ENCODE data around the gene SPNS3. TPM values are rescaled to one million over a fixed set of nuclear protein-coding genes. Genes with fewer than 3 reads are reported as not detected.

SPNS3 gene
- total and polyA plus RNA-seq, 9 of the 15 experiments (the other 6 are each of a cell fraction or from before 2014, with no cell fraction given) = not detected

DNA sequence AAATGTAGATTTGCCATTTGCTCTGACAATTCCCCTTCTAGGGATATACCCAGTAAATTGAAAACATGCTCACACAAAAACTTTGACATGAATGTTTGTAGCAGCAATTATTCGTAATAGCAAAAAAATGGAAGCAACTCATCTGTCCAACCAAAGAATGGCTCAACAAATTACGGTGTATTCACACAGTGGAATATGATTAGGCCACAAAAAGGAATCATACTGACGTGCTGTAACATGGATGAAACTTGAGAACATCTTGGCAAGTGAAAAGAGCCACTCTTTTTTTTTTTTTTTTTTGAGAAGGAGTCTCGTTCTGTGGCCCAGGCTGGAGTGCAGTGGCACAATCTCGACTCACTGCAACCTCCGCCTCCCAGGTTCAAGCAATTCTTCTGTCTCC, 24.1 kb upstream of the SPNS3 start:
- intact Hi-C loops (cut with micrococcal nuclease) (loop anchor here (5.0 kb wide), 1 partner anchor 207 kb away; no protein-coding TSS in a partner anchor), in situ Hi-C loops (cut with MboI) (loop anchor here (10.0 kb wide), 1 partner anchor 205 kb away; no protein-coding TSS in a partner anchor)
- no peak overlapping the region for H3K27ac ChIP-seq (ENCODE audit: extremely low read depth, low read depth, low read length)
- no peak overlapping the region for H3K9ac ChIP-seq (ENCODE audit: insufficient read depth in 1 of 2, low read depth in 2 of 2, low read length in 2 of 2)
- H3K27me3 ChIP-seq (ENCODE audit: control insufficient read depth in 2 of 2, insufficient read depth in 2 of 2, low read length in 2 of 2) = no peaks in the 10 kb centered on the region
- no TSS peak for BruUV-seq (replicated peaks)
- no peaks in the 10 kb centered on the region for H3K9me3 ChIP-seq (replicated peaks; ENCODE audit: control insufficient read depth, insufficient read depth, low read depth, low read length)
- H3K36me3 ChIP-seq (ENCODE audit: control insufficient read depth, insufficient read depth, low read length) = no peaks in the 10 kb centered on the region
- H3K9me1 ChIP-seq (ENCODE audit: control insufficient read depth, insufficient read depth, low read length) = no peaks in the 10 kb centered on the region
- no peaks in the 10 kb centered on the region for H4K20me1 ChIP-seq (replicated peaks; ENCODE audit: control insufficient read depth, insufficient read depth, low read length)
- peaks cover 0 to 3% of the 10 kb centered on the region in 2 experiments; a peak in 2 of 5 replicates for H3K4me1 ChIP-seq (replicated peaks in 1 of 2; ENCODE audit: control insufficient read depth in 2 of 2, insufficient read depth in 2 of 2, low read length in 2 of 2)
- H3K4me2 ChIP-seq (ENCODE audit: insufficient read depth, low read length) = no peak overlapping the region
- no peak overlapping the region for H3K4me3 ChIP-seq
- 65% methylated on average over 4 of the region's 6 CpGs for WGBS (ENCODE audit: insufficient coverage, low coverage, missing lambda C conversion rate)
- ATAC-seq (no peak), DNase-seq (ENCODE audit: extremely low read depth in 1 of 4, low spot score in 3 of 4) (no peak), FAIRE-seq (no peak)
- no peak overlapping the region for H2AFZ ChIP-seq (ENCODE audit: low read depth, low read length)
- ChIA-PET POLR2A (no interaction called here), CTCF (ENCODE audit: low intra/inter-chr PET ratio) (no interaction called here)
- TF ChIP-seq ZNF830 (CRISPR knock-in tag; IDR thresholded peaks at IDR 0.05) = no peak
- TF ChIP-seq ZFPM2 (CRISPR knock-in tag; IDR thresholded peaks at IDR 0.05) = no peak
- no peak for TF ChIP-seq NFE2 (IDR thresholded peaks at IDR 0.05; ENCODE audit: low read depth)
- TF ChIP-seq, protein P1, sequence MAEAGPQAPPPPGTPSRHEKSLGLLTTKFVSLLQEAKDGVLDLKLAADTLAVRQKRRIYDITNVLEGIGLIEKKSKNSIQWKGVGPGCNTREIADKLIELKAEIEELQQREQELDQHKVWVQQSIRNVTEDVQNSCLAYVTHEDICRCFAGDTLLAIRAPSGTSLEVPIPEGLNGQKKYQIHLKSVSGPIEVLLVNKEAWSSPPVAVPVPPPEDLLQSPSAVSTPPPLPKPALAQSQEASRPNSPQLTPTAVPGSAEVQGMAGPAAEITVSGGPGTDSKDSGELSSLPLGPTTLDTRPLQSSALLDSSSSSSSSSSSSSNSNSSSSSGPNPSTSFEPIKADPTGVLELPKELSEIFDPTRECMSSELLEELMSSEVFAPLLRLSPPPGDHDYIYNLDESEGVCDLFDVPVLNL (CRISPR knock-in tag; IDR thresholded peaks at IDR 0.05; ENCODE audit: low read depth) = no peak
- TF ChIP-seq SIN3B (IDR thresholded peaks at IDR 0.05; ENCODE audit: low read depth) = no peak
- no peak for TF ChIP-seq THRAP3 (IDR thresholded peaks at IDR 0.05; ENCODE audit: borderline replicate concordance)
- no peaks in the 10 kb centered on the region for H3K79me2 ChIP-seq (ENCODE audit: control insufficient read depth, insufficient read depth, low read length)

Measured in K562 (cell line).